Hepatocyte (in vitro differentiated cells): ENCODE results near the gene CCDC137. TPM values are rescaled to one million over a fixed set of nuclear protein-coding genes. Genes with fewer than 3 reads are reported as not detected.

Experiments
- DNase-seq: peaks from one replicate; pipeline ENCODE4 v3.0.0-alpha.2; 2016; ENCODE audit warnings: low spot score
- H2AFZ ChIP-seq: fragments of 200-600 bp; sonication (generic); 2 replicates; pipeline ENCODE4 v1.6.0; 2016; ENCODE audit warnings: antibody characterized with exemption, mild to moderate bottlenecking
- H3K27ac ChIP-seq: fragments of 200-600 bp; sonication (generic); 2 replicates; pipeline ENCODE4 v1.5.1; 2016; ENCODE audit warnings: mild to moderate bottlenecking
- H3K27me3 ChIP-seq: fragments of 200-600 bp; sonication (generic); 2 replicates; pipeline ENCODE4 v1.6.1; 2016
- H3K36me3 ChIP-seq: fragments of 200-600 bp; sonication (generic); replicated peaks from 2 replicates; pipeline ENCODE4 v1.5.1; 2016; ENCODE audit warnings: low read depth; ENCODE audit not compliant: insufficient read depth
- H3K4me1 ChIP-seq: fragments of 200-600 bp; sonication (generic); 2 replicates; pipeline ENCODE4 v1.5.1; 2016; ENCODE audit warnings: mild to moderate bottlenecking, moderate library complexity; ENCODE audit not compliant: insufficient read depth
- H3K4me2 ChIP-seq: fragments of 200-600 bp; sonication (generic); 2 replicates; pipeline ENCODE4 v1.6.0; 2016
- H3K4me3 ChIP-seq: fragments of 200-600 bp; sonication (generic); 2 replicates; pipeline ENCODE4 v1.5.1; 2016; ENCODE audit warnings: mild to moderate bottlenecking
- H3K79me2 ChIP-seq: fragments of 200-600 bp; sonication (generic); 2 replicates; pipeline ENCODE4 v1.6.0; 2017; ENCODE audit warnings: mild to moderate bottlenecking
- H3K9me2 ChIP-seq: fragments of 200-600 bp; sonication (generic); replicated peaks from 2 replicates; pipeline ENCODE4 v1.6.0; 2017; ENCODE audit warnings: mild to moderate bottlenecking; ENCODE audit not compliant: insufficient read depth
- H3K9me3 ChIP-seq: fragments of 200-600 bp; sonication (generic); 2 replicates; pipeline ENCODE4 v1.5.1; 2016; ENCODE audit warnings: low read depth, mild to moderate bottlenecking
- H4K20me1 ChIP-seq: fragments of 200-600 bp; sonication (generic); 2 replicates; pipeline ENCODE4 v1.6.0; 2016; ENCODE audit warnings: mild to moderate bottlenecking; ENCODE audit not compliant: insufficient read depth, poor library complexity, severe bottlenecking
- CTCF ChIP-seq: fragments of 200-600 bp; sonication (generic); IDR thresholded peaks from 2 replicates; pipeline ENCODE4 v1.5.1; 2016; ENCODE audit warnings: antibody characterized with exemption, mild to moderate bottlenecking; ENCODE audit not compliant: poor library complexity
- EZH2 ChIP-seq: fragments of 200-600 bp; sonication (generic); IDR thresholded peaks from 2 replicates; pipeline ENCODE4 v1.6.1; 2016; ENCODE audit warnings: antibody characterized with exemption, mild to moderate bottlenecking, borderline replicate concordance
- EZH2phosphoT487 ChIP-seq: fragments of 200-600 bp; sonication (generic); IDR thresholded peaks from one replicate; pipeline ENCODE4 v1.6.1; 2018; ENCODE audit warnings: antibody characterized with exemption, mild to moderate bottlenecking, low read depth, moderate library complexity; ENCODE audit not compliant: unreplicated experiment, severe bottlenecking
- WGBS: methylation state at CpG from one replicate; pipeline ENCODE4 v1.1.6; 2016; ENCODE audit warnings: low lambda C conversion rate; ENCODE audit errors: missing lambda C conversion rate; 5-methylcytosine and 5-hydroxymethylcytosine counted together
- microRNA-seq: library from miRNA; unstranded; fragments of <30 nt; microRNA quantifications from one replicate; pipeline ENCODE4, GENCODE V29; 2017
- polyA plus RNA-seq: library from polyadenylated mRNA; unstranded; fragments of >200 nt; fragmentation: Nextera tagmentation; extraction: Ambion mirVana; gene quantifications from 2 replicates; pipeline ENCODE4 v1.2.1, GENCODE V29; 2016
- small RNA-seq: library from RNA; depleted of rRNA; stranded (forward); fragments of <200 nt; gene quantifications from one replicate; pipeline ENCODE3, GENCODE V24; 2014
- total RNA-seq: library from RNA; depleted of rRNA; stranded (reverse); fragments of >200 nt; gene quantifications from 2 replicates; pipeline ENCODE4 v1.2.3, GENCODE V29; 2014

Gene CCDC137
- total and polyA plus RNA-seq, 2 experiments from 2014 or later = 8.3 to 20.5 TPM

GRCh38 chr17:81720267-81721071, 53.9 kb downstream of the CCDC137 start:
- 94% methylated on average over 33 of the region's 33 CpGs for WGBS
- Histone ChIP-seq H3K27ac (no peak overlapping the region), H3K79me2 (no peaks in the 10 kb centered on the region), H3K9me2 (no peaks in the 10 kb centered on the region), H3K4me2 (no peak overlapping the region), H2AFZ (no peak overlapping the region), H4K20me1 (no peaks in the 10 kb centered on the region), H3K4me1 (no peaks in the 10 kb centered on the region), H3K27me3 (no peaks in the 10 kb centered on the region), H3K36me3 (no peaks in the 10 kb centered on the region), H3K4me3 (no peak overlapping the region), H3K9me3 (no peaks in the 10 kb centered on the region)
- TF ChIP-seq CTCF (no peak), EZH2 (no peak), EZH2phosphoT487 (no peak)
- DNase-seq = no peak

- Histone ChIP-seq H3K36me3 (no peaks in the 10 kb centered on the region), H4K20me1 (no peaks in the 10 kb centered on the region), H3K4me2 (no peak overlapping the region), H3K27ac (no peak overlapping the region), H2AFZ (no peak overlapping the region), H3K9me2 (no peaks in the 10 kb centered on the region), H3K4me1 (no peaks in the 10 kb centered on the region), H3K9me3 (no peaks in the 10 kb centered on the region), H3K27me3 (no peaks in the 10 kb centered on the region), H3K79me2 (no peaks in the 10 kb centered on the region), H3K4me3 (no peak overlapping the region)
- 63% methylated on average over 9 of the region's 10 CpGs for WGBS
- TF ChIP-seq EZH2 (no peak), CTCF (no peak), EZH2phosphoT487 (no peak)
- DNase-seq = peak; percentile 45
Observed at GRCh38 chr17:81722184-81723120, 55.9 kb downstream of the CCDC137 start.

Small RNA genes within 50 kb of the gene (microRNA-seq; reads per million reads assigned to microRNA genes)
- not detected for gene MIR6786

Small RNA genes within 50 kb of the gene (small RNA-seq; reads per million reads assigned to genes)
- 0.16 reads per million for gene MIR6786

Other genes with a start within 250 kb of the CCDC137 start
- 3,207 and 3,298 TPM in 2 replicates for gene ACTG1, start 153.9 kb upstream of the CCDC137 start, total RNA-seq
- gene ACTG1, start 153.9 kb upstream of the CCDC137 start, polyA plus RNA-seq = 2,719 and 2,832 TPM in 2 replicates
- 1.8 and 3.7 TPM in 2 replicates for gene FSCN2, start 138.4 kb upstream of the CCDC137 start, total RNA-seq
- gene FSCN2, start 138.4 kb upstream of the CCDC137 start, polyA plus RNA-seq = 0.29 and 0.40 TPM in 2 replicates
- 18.3 and 20.9 TPM in 2 replicates for gene FAAP100, start 114.4 kb upstream of the CCDC137 start, total RNA-seq
- gene FAAP100, start 114.4 kb upstream of the CCDC137 start, polyA plus RNA-seq = 30.7 and 34.4 TPM in 2 replicates
- 48.2 and 54.6 TPM in 2 replicates for gene NPLOC4, start 29.6 kb upstream of the CCDC137 start, total RNA-seq
- 53.7 and 56.1 TPM in 2 replicates for gene NPLOC4, start 29.6 kb upstream of the CCDC137 start, polyA plus RNA-seq
- 1.4 and 3.5 TPM in 2 replicates for gene TSPAN10, start 29.5 kb upstream of the CCDC137 start, total RNA-seq
- gene TSPAN10, start 29.5 kb upstream of the CCDC137 start, polyA plus RNA-seq = 12.0 and 15.2 TPM in 2 replicates
- gene PDE6G, start 10.2 kb upstream of the CCDC137 start, total RNA-seq = 0.87 and 2.1 TPM in 2 replicates
- 0.37 and 0.83 TPM in 2 replicates for gene PDE6G, start 10.2 kb upstream of the CCDC137 start, polyA plus RNA-seq
- 22.3 and 37.8 TPM in 2 replicates for gene OXLD1, start 132 bp upstream of the CCDC137 start, total RNA-seq
- gene OXLD1, start 132 bp upstream of the CCDC137 start, polyA plus RNA-seq = 39.8 and 55.2 TPM in 2 replicates
- 34.2 and 38.8 TPM in 2 replicates for gene ARL16, start 17.1 kb downstream of the CCDC137 start, total RNA-seq
- 64.6 and 70.6 TPM in 2 replicates for gene ARL16, start 17.1 kb downstream of the CCDC137 start, polyA plus RNA-seq
- 47.3 and 59.2 TPM in 2 replicates for gene HGS, start 17.3 kb downstream of the CCDC137 start, total RNA-seq
- 128 and 142 TPM in 2 replicates for gene HGS, start 17.3 kb downstream of the CCDC137 start, polyA plus RNA-seq
- 24.5 and 37.0 TPM in 2 replicates for gene MRPL12, start 36.6 kb downstream of the CCDC137 start, total RNA-seq
- gene MRPL12, start 36.6 kb downstream of the CCDC137 start, polyA plus RNA-seq = 94.6 and 96.1 TPM in 2 replicates
- gene SLC25A10, start 45.5 kb downstream of the CCDC137 start, total RNA-seq = 27.5 and 31.3 TPM in 2 replicates
- 34.8 and 53.2 TPM in 2 replicates for gene SLC25A10, start 45.5 kb downstream of the CCDC137 start, polyA plus RNA-seq
- gene GCGR, start 137.4 kb downstream of the CCDC137 start, total RNA-seq = 2.4 and 2.9 TPM in 2 replicates
- 2.5 and 3.8 TPM in 2 replicates for gene GCGR, start 137.4 kb downstream of the CCDC137 start, polyA plus RNA-seq
- gene MCRIP1, start 166.6 kb downstream of the CCDC137 start, total RNA-seq = 63.3 and 66.1 TPM in 2 replicates
- gene MCRIP1, start 166.6 kb downstream of the CCDC137 start, polyA plus RNA-seq = 118 and 138 TPM in 2 replicates
- gene PPP1R27, start 168.3 kb downstream of the CCDC137 start, total RNA-seq = not detected in 2 replicates
- gene PPP1R27, start 168.3 kb downstream of the CCDC137 start, polyA plus RNA-seq = 0.56 and 0.72 TPM in 2 replicates
- gene P4HB, start 193.8 kb downstream of the CCDC137 start, total RNA-seq = 1,163 and 1,316 TPM in 2 replicates
- gene P4HB, start 193.8 kb downstream of the CCDC137 start, polyA plus RNA-seq = 1,233 and 1,240 TPM in 2 replicates
- 57.0 and 80.7 TPM in 2 replicates for gene ARHGDIA, start 204.6 kb downstream of the CCDC137 start, total RNA-seq
- 295 and 311 TPM in 2 replicates for gene ARHGDIA, start 204.6 kb downstream of the CCDC137 start, polyA plus RNA-seq
- 50.9 and 55.3 TPM in 2 replicates for gene ALYREF, start 224.8 kb downstream of the CCDC137 start, total RNA-seq
- gene ALYREF, start 224.8 kb downstream of the CCDC137 start, polyA plus RNA-seq = 96.4 and 106 TPM in 2 replicates
- gene ANAPC11, start 225.0 kb downstream of the CCDC137 start, total RNA-seq = 129 and 155 TPM in 2 replicates
- gene ANAPC11, start 225.0 kb downstream of the CCDC137 start, polyA plus RNA-seq = 307 and 345 TPM in 2 replicates
- 0.47 and 2.6 TPM in 2 replicates for gene NPB, start 235.5 kb downstream of the CCDC137 start, total RNA-seq
- 2.2 and 3.2 TPM in 2 replicates for gene NPB, start 235.5 kb downstream of the CCDC137 start, polyA plus RNA-seq
- 81.1 and 84.7 TPM in 2 replicates for gene PCYT2, start 244.7 kb downstream of the CCDC137 start, total RNA-seq
- gene PCYT2, start 244.7 kb downstream of the CCDC137 start, polyA plus RNA-seq = 124 and 126 TPM in 2 replicates